ENCODE results near the gene VAV2. TPM values are rescaled to one million over a fixed set of nuclear protein-coding genes. Genes with fewer than 3 reads are reported as not detected.

VAV2 gene
- total and polyA plus RNA-seq, 2 experiments from 2014 or later, result 8.1 to 28.9 TPM

GRCh38 chr9:134040781-134041648 is 48.9 kb upstream of the VAV2 start:
- H3K36me3 Mint-ChIP-seq (ENCODE audit: low read depth), result peaks cover 74% of the 10 kb centered on the region
- Histone ChIP-seq H3K4me1 (ENCODE audit: insufficient read depth) (no peaks in the 10 kb centered on the region), H3K27me3 (ENCODE audit: insufficient read depth) (no peaks in the 10 kb centered on the region), H3K27ac (ENCODE audit: low read depth) (no peak overlapping the region), H2AFZ (no peak overlapping the region), H3F3A (replicated peaks; ENCODE audit: low read depth) (0 out of 2 replicates have a peak, but pooled peaks cover 2% of the 10 kb centered on the region), H3K9me2 (ENCODE audit: insufficient read depth) (no peaks in the 10 kb centered on the region), H3K79me2 (replicated peaks; ENCODE audit: insufficient read depth) (peaks cover 6% of the 10 kb centered on the region; the same call in 1 of the 2 replicates), H3K36me3 (ENCODE audit: insufficient read depth) (peaks cover 25% of the 10 kb centered on the region), H3K4me3 (no peak overlapping the region), H4K20me1 (replicated peaks; ENCODE audit: insufficient read depth) (peaks cover 10% of the 10 kb centered on the region), H3K4me2 (no peak overlapping the region)
- peaks cover 8% of the 10 kb centered on the region for H3K27me3 Mint-ChIP-seq (ENCODE audit: insufficient read depth, low read depth, poor library complexity)
- H3K9me3 Mint-ChIP-seq, result no peaks in the 10 kb centered on the region
- no peaks in the 10 kb centered on the region for H3K4me1 Mint-ChIP-seq
- no peak for TF ChIP-seq EZH2phosphoT487 (IDR thresholded peaks at IDR 0.05; ENCODE audit: unreplicated experiment)
- TF ChIP-seq REST (IDR thresholded peaks at IDR 0.05; ENCODE audit: unreplicated experiment), result no peak
- TF ChIP-seq POLR2AphosphoS5 (IDR thresholded peaks at IDR 0.05; ENCODE audit: low read depth), result no peak
- TF ChIP-seq, protein P1, sequence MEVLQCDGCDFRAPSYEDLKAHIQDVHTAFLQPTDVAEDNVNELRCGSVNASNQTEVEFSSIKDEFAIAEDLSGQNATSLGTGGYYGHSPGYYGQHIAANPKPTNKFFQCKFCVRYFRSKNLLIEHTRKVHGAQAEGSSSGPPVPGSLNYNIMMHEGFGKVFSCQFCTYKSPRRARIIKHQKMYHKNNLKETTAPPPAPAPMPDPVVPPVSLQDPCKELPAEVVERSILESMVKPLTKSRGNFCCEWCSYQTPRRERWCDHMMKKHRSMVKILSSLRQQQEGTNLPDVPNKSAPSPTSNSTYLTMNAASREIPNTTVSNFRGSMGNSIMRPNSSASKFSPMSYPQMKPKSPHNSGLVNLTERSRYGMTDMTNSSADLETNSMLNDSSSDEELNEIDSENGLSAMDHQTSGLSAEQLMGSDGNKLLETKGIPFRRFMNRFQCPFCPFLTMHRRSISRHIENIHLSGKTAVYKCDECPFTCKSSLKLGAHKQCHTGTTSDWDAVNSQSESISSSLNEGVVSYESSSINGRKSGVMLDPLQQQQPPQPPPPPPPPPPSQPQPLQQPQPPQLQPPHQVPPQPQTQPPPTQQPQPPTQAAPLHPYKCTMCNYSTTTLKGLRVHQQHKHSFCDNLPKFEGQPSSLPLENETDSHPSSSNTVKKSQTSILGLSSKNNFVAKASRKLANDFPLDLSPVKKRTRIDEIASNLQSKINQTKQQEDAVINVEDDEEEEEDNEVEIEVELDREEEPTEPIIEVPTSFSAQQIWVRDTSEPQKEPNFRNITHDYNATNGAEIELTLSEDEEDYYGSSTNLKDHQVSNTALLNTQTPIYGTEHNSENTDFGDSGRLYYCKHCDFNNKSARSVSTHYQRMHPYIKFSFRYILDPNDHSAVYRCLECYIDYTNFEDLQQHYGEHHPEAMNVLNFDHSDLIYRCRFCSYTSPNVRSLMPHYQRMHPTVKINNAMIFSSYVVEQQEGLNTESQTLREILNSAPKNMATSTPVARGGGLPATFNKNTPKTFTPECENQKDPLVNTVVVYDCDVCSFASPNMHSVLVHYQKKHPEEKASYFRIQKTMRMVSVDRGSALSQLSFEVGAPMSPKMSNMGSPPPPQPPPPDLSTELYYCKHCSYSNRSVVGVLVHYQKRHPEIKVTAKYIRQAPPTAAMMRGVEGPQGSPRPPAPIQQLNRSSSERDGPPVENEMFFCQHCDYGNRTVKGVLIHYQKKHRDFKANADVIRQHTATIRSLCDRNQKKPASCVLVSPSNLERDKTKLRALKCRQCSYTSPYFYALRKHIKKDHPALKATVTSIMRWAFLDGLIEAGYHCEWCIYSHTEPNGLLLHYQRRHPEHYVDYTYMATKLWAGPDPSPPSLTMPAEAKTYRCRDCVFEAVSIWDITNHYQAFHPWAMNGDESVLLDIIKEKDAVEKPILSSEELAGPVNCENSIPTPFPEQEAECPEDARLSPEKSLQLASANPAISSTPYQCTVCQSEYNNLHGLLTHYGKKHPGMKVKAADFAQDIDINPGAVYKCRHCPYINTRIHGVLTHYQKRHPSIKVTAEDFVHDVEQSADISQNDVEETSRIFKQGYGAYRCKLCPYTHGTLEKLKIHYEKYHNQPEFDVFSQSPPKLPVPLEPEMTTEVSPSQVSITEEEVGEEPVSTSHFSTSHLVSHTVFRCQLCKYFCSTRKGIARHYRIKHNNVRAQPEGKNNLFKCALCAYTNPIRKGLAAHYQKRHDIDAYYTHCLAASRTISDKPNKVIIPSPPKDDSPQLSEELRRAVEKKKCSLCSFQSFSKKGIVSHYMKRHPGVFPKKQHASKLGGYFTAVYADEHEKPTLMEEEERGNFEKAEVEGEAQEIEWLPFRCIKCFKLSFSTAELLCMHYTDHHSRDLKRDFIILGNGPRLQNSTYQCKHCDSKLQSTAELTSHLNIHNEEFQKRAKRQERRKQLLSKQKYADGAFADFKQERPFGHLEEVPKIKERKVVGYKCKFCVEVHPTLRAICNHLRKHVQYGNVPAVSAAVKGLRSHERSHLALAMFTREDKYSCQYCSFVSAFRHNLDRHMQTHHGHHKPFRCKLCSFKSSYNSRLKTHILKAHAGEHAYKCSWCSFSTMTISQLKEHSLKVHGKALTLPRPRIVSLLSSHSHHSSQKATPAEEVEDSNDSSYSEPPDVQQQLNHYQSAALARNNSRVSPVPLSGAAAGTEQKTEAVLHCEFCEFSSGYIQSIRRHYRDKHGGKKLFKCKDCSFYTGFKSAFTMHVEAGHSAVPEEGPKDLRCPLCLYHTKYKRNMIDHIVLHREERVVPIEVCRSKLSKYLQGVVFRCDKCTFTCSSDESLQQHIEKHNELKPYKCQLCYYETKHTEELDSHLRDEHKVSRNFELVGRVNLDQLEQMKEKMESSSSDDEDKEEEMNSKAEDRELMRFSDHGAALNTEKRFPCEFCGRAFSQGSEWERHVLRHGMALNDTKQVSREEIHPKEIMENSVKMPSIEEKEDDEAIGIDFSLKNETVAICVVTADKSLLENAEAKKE (CRISPR knock-in tag; IDR thresholded peaks at IDR 0.05), result no peak
- TF ChIP-seq ZNF114 (CRISPR knock-in tag; IDR thresholded peaks at IDR 0.05), result no peak
- no peak for TF ChIP-seq CTCF (conservative IDR thresholded peaks at IDR 0.05; ENCODE audit: low read depth in 2 of 2)
- TF ChIP-seq CREB1 (CRISPR knock-in tag; IDR thresholded peaks at IDR 0.05; ENCODE audit: low read depth), result no peak
- TF ChIP-seq NANOG (IDR thresholded peaks at IDR 0.05; ENCODE audit: borderline replicate concordance), result no peak
- no peak for TF ChIP-seq STAT1 (IDR thresholded peaks at IDR 0.05; ENCODE audit: unreplicated experiment)
- TF ChIP-seq EZH2 (IDR thresholded peaks at IDR 0.05; ENCODE audit: low read depth, unreplicated experiment), result no peak
- no peak for TF ChIP-seq ETS1 (IDR thresholded peaks at IDR 0.05)
- no peak for TF ChIP-seq ZNF331 (CRISPR knock-in tag; IDR thresholded peaks at IDR 0.05; ENCODE audit: low read depth)
- DNase-seq (ENCODE audit: low spot score) (no peak), ATAC-seq (no peak)
- H3K27ac Mint-ChIP-seq, result no peak overlapping the region
- H3K4me3 Mint-ChIP-seq, result no peak overlapping the region

All from GM23338 (cell line).